Ectodermal cell (in vitro differentiated cells): ENCODE results near the gene PCDHGC5.

Experiments
- H3K27ac ChIP-seq: 2 replicates; pipeline ENCODE4 v1.7.0; 2013; ENCODE audit warnings: mild to moderate bottlenecking, low read depth, low read length; ENCODE audit not compliant: insufficient read depth, poor library complexity, severe bottlenecking
- H3K27me3 ChIP-seq: 2 replicates; pipeline ENCODE4 v1.7.0; 2013; ENCODE audit warnings: mild to moderate bottlenecking, low read length; ENCODE audit not compliant: insufficient read depth, control insufficient read depth, poor library complexity, severe bottlenecking
- H3K36me3 ChIP-seq: one replicate; pipeline ENCODE4 v1.7.0; 2013; ENCODE audit warnings: low read length; ENCODE audit not compliant: control insufficient read depth, insufficient read depth
- H3K4me1 ChIP-seq: one replicate; pipeline ENCODE4 v1.7.0; 2013; ENCODE audit warnings: low read length; ENCODE audit not compliant: control insufficient read depth, insufficient read depth
- H3K4me3 ChIP-seq: 2 replicates; pipeline ENCODE4 v1.7.0; 2013; ENCODE audit warnings: low read depth, low read length, control low read depth; ENCODE audit not compliant: insufficient read depth
- H3K9me3 ChIP-seq: 2 replicates; pipeline ENCODE4 v1.7.0; 2013; ENCODE audit warnings: mild to moderate bottlenecking, low read length, moderate library complexity; ENCODE audit not compliant: control insufficient read depth
- WGBS, 2 experiments: methylation state at CpG; one replicate each; pipeline ENCODE4 v1.1.7; 2013; ENCODE audit warnings: missing lambda C conversion rate in 2 of 2; 5-methylcytosine and 5-hydroxymethylcytosine counted together

The PCDHGC5 gene

DNA sequence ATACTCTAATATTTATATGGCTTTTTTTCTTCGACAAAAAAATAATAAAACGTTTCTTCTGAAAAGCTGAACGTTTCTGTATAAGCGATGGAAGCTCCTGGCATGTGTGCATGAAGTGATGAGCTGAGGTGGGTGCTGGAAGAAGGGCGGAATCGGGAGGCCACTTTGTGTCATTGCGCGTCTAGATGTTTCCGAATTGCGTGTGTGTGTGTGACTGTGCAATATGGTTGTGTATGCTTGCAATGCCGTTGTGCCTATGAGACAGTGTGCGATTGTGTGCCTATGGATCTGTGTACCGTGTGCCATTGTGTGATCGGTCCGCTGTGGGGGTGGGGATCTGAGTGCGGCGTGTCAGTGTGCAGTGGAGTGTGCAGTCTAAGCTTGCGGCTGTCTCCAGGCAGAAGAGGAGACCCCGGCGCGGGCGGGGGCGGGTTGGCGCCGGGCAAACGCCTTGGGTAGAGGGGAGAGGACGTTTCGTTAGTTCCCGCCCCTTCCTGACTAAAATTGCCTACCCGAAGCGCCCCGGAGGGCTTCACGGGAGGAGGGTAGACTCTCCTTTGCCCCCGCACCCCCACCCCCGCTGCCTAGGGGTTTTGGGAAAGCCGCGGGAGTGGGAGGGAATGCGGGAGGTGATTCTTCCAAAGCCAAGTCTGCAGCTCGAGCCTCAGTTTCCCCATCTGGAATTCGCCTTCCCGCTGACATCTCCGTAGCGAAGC lies 24.2 kb downstream of the PCDHGC5 start:
- 13 to 14% methylated on average over 42 to 43 of the region's 43 CpGs for WGBS, 2 experiments
- no peaks in the 10 kb centered on the region for H3K9me3 ChIP-seq
- H3K27me3 ChIP-seq = no peaks in the 10 kb centered on the region
- H3K4me1 ChIP-seq = peaks cover 50% of the 10 kb centered on the region
- peak overlapping the region; percentile 98 for H3K27ac ChIP-seq
- peaks cover 28% of the 10 kb centered on the region for H3K36me3 ChIP-seq
- peak overlapping the region; percentile 45 for H3K4me3 ChIP-seq

DNA sequence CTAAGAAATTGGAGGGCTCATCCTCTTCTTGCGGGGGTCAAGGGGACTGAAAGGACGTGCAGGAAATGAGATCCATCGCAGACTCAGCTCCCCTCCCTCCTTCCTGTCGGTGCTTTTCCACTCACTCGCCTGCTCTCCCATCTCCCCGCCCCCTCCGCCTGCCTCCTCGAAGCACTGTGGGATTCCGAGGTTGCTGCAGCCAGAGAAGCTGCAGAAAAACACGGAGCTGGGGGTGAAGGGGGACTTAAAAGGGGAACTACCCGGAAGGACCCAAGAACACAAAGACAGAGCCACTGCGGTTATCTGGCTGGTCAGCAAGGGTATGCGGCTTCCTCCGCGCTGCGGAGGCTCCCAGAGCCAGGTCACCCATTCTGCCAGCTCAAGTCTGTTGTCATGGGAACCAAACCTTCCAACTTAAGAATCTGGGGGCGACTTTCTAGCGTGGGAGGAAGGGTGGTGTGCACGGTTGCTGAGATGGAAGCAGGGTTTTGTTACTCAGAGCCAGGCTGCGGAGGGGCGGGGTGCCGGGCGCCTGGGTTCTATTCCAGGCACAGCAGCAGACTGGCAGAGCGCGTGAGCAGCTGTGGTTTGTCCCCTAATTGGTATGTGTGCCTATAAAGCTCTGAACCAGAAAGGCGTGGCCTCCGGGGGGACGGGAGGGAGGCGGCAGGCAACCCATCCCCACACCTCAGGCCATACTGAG lies 24.9 kb downstream of the PCDHGC5 start:
- H3K4me3 ChIP-seq = peak overlapping the region; percentile 45
- H3K27ac ChIP-seq = peak overlapping the region; percentile 98
- H3K9me3 ChIP-seq = no peaks in the 10 kb centered on the region
- peaks cover 28% of the 10 kb centered on the region for H3K36me3 ChIP-seq
- peaks cover 46% of the 10 kb centered on the region for H3K4me1 ChIP-seq
- no peaks in the 10 kb centered on the region for H3K27me3 ChIP-seq
- 3% methylated on average over 29 of the region's 29 CpGs for WGBS, 2 experiments

DNA sequence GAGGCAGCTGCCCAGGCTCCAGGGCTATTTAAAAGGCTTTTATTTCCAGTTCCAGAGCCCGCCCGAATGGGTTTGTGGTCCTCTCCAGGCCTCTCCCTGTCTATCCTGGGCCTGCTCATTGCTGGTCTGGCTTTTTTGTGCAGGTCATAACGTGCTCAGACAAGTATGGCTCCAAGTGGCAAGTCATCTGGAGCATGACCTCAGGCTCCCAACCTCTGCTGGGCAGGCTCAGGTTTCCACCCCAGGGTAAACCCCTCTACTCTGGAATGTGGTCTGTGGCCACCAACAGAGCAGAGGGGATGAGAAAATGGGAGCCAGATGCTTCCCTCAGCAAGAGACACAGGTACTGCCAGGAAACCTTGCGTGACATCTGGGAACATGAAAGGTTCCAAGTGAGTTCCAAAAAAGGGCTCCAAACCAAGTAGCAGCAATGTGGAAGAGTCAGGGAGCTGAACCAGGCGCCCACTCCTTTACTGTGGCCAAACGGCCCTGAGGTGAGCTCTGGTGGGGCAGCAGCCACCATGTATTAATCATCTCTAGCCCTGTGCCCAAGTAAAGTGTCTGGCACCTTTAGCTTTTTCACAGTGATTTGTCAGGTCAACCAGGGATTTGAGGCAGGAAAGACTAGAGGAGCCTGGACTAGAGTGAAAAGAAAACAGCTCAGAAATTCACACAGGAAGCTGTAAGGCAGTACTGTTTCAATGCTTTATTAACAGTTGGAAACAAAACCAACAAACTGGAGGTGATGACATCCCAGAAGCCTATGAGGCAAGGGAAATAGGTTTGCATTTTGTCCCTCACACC lies 25.7 kb downstream of the PCDHGC5 start:
- Histone ChIP-seq H3K4me1 (peaks cover 40% of the 10 kb centered on the region), H3K9me3 (no peaks in the 10 kb centered on the region), H3K36me3 (peaks cover 30% of the 10 kb centered on the region), H3K4me3 (peak overlapping the region; percentile 11), H3K27ac (peak overlapping the region; percentile 98), H3K27me3 (no peaks in the 10 kb centered on the region)
- 37 to 46% methylated on average over 6 of the region's 6 CpGs for WGBS, 2 experiments

DNA sequence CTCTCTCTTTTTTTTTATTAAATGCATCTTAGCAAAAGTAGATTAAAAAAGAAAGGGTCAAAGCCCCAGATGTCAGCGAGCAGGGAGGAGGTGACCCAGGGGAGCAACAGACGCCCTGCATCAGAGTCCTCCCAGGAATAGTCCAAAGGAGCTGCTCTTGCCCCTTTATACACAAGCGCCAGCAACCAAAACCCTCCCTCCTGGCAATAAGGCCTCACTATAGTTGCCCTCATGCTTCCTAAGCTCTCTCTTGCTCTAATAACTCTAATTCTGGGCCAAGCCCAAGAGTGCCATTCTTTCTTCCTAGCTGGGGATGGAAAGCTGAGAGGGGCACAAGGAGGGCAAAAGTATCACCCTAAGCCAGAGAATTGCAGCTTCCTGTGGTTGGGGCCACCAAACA lies 26.3 kb downstream of the PCDHGC5 start:
- H3K27ac ChIP-seq = peak overlapping the region; percentile 98
- peaks cover 28% of the 10 kb centered on the region for H3K36me3 ChIP-seq
- WGBS, 2 experiments = 79 to 96% methylated on average over 3 of the region's 3 CpGs
- peaks cover 36% of the 10 kb centered on the region for H3K4me1 ChIP-seq
- no peak overlapping the region for H3K4me3 ChIP-seq
- H3K9me3 ChIP-seq = no peaks in the 10 kb centered on the region
- H3K27me3 ChIP-seq = no peaks in the 10 kb centered on the region

DNA sequence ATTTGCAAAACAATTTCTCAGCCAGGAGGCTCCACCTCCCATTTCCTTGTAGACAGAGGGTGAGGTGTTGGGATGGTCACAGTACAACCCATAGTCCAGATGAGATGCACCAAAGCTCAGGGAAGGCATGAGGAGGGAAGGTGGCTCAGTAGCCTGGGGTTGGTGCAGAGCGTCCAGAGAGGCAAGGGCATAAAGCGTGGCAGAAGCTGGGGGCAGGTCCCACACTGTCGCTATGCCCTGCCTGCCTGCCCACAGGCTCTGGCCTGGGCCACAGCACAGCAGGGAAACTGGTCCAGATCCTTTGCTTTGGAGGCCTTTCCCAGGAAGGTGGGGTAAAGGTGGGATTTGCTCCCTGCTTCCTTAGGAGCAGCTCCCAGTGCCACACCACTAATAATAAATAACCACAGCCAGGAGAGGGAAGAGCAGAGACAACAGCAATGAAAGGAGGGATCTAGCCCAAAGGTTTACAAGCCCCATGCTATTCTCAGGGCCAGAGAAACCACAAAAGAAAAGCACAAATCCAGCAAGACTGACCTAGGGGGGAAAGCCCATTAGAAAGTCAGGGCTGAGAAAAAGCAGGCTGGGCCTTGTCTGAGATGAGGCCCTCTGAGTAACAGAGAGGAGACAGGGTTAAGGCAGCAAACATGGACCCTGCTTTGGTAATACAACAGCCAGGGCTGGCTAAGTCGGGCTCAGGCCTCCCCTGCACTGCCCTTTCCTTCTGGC lies 27.2 kb downstream of the PCDHGC5 start:
- 89 to 94% methylated on average over 4 of the region's 4 CpGs for WGBS, 2 experiments
- Histone ChIP-seq H3K27ac (peak overlapping the region; percentile 1), H3K4me1 (peaks cover 40% of the 10 kb centered on the region), H3K9me3 (no peaks in the 10 kb centered on the region), H3K4me3 (no peak overlapping the region), H3K27me3 (no peaks in the 10 kb centered on the region), H3K36me3 (peaks cover 24% of the 10 kb centered on the region)

DNA sequence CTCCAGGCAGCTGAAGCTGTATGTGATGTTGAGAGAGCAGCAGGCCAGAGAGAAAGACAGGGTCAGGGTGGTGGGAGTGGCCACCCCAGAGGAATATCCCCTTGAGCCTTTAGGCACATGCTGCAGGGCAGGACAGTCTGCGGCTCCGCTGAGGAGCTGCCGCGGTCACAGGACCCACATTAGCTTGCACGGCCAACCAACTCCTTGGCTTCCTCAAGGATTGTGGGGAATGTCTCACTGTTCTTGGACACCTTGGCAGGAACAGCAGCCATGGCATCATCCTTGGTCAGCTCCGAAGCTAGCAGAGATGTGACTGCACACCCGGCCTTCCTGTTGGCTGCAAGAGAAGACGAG lies 27.8 kb downstream of the PCDHGC5 start:
- 94 to 97% methylated on average over 8 of the region's 8 CpGs for WGBS, 2 experiments
- H3K27me3 ChIP-seq = no peaks in the 10 kb centered on the region
- H3K9me3 ChIP-seq = no peaks in the 10 kb centered on the region
- H3K36me3 ChIP-seq = peaks cover 19% of the 10 kb centered on the region
- H3K4me3 ChIP-seq = no peak overlapping the region
- peak overlapping the region; percentile 1 for H3K27ac ChIP-seq
- H3K4me1 ChIP-seq = peaks cover 45% of the 10 kb centered on the region

DNA sequence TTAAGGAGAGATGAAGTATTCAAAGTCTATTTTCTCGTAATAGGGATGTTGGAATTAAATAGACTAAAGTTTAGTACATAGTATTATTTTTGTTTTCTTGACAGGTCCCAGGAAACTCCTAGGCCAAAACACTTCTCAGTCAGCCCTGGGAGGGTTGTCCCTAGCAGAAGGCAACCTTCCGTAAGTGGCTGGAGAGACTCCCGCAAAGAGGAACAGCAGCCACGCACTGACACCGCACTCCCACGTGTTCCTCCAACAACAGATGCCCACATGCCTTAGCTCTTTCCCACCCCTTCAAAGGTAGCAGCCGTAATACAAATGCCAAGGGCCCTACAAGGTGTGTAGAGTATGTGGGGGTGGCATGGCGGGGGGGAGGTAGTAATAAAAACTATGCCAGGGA lies 28.4 kb downstream of the PCDHGC5 start:
- 92 to 94% methylated on average over 7 to 8 of the region's 8 CpGs for WGBS, 2 experiments
- Histone ChIP-seq H3K27me3 (no peaks in the 10 kb centered on the region), H3K9me3 (no peaks in the 10 kb centered on the region), H3K36me3 (peaks cover 13% of the 10 kb centered on the region), H3K4me3 (no peak overlapping the region), H3K27ac (no peak overlapping the region), H3K4me1 (peaks cover 52% of the 10 kb centered on the region)

- 89 to 94% methylated on average over 11 of the region's 11 CpGs for WGBS, 2 experiments
- Histone ChIP-seq H3K9me3 (no peaks in the 10 kb centered on the region), H3K36me3 (peaks cover 13% of the 10 kb centered on the region), H3K4me3 (no peak overlapping the region), H3K27ac (no peak overlapping the region), H3K27me3 (no peaks in the 10 kb centered on the region), H3K4me1 (peaks cover 50% of the 10 kb centered on the region)
Observed at GRCh38 chr5:141517880-141518617, 29.2 kb downstream of the PCDHGC5 start.

- no peaks in the 10 kb centered on the region for H3K27me3 ChIP-seq
- peaks cover 50% of the 10 kb centered on the region for H3K4me1 ChIP-seq
- 89 to 100% methylated on average over 1 of the region's 1 CpG for WGBS, 2 experiments
- H3K36me3 ChIP-seq = peaks cover 13% of the 10 kb centered on the region
- no peak overlapping the region for H3K27ac ChIP-seq
- H3K9me3 ChIP-seq = no peaks in the 10 kb centered on the region
- H3K4me3 ChIP-seq = no peak overlapping the region
Observed at GRCh38 chr5:141518618-141519015, 29.7 kb downstream of the PCDHGC5 start.
